GM12801 (cell line): ENCODE measurements around the gene FLT3.

Experiments
- TF ChIP-seq, protein P1 (sequence below): IDR thresholded peaks from one replicate; pipeline ENCODE4 v1.5.1; 2011; ENCODE audit warnings: control low read depth; ENCODE audit not compliant: insufficient read length; ENCODE audit errors: extremely low read depth

Gene FLT3

DNA sequence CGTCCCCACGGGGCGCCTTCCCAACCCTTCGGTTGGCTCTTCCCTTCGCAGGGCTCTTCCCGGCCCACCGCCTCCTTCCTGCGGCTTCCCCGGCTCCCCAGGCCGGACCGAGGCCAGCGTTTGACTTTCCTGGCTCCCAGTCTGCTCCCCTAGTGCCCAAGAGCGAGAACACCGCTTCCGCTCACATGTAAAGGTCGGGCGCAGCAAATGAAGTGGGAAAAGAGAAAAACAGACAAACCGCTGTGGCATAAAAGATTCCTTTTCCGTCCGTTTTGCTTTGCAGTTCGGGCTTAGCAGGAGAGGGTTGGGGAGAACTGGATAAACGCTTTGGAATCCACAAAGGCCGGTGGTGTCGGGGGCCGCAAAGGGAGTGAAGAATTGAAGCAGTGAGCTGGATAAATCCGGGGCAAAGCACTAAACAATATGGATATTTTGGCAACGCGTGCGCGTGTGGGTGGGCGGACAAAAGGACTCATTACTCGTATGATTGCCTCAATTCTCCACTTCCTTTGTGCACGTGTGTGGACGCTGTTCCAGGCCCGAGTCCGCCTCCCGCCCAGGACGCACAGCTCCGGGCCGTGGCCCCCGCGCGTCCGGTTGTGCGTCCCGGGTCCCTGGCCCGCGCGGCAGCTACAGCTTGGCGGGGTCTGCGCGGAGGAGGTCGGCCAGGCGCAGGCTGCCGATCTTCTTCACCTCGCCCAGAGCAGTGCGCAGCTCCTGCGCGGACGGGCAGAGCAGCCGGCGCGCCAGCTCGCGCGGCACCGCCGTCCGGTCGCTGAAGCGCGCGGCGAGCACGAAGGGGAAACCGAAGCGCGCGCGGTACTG is 122.7 kb downstream of the FLT3 start:
- TF ChIP-seq, protein P1, sequence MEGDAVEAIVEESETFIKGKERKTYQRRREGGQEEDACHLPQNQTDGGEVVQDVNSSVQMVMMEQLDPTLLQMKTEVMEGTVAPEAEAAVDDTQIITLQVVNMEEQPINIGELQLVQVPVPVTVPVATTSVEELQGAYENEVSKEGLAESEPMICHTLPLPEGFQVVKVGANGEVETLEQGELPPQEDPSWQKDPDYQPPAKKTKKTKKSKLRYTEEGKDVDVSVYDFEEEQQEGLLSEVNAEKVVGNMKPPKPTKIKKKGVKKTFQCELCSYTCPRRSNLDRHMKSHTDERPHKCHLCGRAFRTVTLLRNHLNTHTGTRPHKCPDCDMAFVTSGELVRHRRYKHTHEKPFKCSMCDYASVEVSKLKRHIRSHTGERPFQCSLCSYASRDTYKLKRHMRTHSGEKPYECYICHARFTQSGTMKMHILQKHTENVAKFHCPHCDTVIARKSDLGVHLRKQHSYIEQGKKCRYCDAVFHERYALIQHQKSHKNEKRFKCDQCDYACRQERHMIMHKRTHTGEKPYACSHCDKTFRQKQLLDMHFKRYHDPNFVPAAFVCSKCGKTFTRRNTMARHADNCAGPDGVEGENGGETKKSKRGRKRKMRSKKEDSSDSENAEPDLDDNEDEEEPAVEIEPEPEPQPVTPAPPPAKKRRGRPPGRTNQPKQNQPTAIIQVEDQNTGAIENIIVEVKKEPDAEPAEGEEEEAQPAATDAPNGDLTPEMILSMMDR = no peak

DNA sequence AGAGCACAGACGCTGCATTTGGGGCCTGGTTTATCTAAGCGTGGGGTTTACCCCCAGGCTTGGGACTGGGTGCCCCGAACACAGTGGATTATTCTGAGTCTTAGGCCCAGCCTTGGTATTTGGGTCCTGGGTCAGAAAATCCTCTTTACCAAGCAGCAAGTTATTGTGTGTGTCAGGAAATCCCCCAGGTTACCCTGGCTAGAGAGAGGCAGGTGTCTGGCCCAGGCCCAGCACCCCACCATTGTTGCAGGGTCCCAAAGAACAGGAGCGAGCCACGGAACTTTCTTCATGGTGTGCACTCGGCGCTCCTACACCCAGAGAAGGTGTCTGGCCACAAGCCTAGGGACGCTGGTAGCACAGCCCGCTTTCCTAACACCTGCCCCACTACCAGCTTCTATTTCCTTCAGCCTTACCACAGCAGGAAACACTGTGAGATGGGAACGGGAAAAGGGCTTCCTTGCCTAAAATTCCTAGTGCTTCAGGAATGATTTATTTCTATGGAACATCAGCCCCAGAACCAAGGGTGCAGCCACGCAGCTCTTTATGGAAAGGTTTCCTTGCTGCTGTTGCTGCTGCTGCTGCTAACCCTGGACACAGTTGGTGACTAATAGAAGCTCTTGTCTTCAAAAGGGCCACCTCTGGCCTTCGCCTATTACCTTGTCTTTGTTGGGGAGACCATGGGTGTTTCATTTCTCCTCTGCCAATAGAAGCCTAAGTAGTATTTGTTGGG is 123.8 kb downstream of the FLT3 start:
- TF ChIP-seq, protein P1 = no peak

DNA sequence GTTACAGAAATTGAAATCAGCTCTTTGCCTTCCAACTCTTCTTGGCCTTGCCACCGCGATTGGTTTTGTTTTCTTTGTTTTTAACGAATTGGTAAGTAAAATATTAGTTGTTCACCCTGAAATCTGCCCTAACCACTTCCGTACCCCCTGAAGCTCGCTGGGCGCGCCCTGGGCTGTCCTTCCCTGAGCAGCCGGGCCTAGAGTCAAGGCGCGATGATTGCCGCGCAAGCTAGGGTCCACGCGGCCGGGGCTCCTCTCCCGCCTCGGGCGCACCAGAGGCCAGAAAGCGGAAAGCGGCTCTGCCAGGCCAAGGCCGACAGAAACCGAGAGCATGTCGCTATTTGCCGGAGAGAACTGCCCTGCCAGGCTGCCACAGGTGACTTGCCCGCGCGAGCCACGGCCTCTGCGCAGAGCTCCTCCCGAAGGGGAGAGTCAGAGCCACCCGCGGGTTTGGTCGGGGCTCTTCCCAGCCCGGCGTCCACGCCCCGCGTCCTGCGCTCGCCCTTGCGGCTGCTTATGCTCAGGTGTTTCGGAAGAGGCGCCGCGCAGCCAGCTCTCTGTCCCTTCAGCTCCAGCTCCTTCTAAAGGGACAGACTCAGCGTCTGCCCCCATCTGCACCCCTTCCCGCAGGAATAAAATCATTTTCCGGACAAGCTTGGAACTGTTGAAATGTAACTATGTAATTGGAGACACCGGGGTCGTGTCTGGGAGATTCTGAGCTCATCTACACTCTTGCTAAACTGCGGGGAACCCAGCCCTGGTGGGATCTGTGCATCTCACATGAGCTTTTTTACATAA is 124.6 kb downstream of the FLT3 start:
- TF ChIP-seq, protein P1 = no peak

DNA sequence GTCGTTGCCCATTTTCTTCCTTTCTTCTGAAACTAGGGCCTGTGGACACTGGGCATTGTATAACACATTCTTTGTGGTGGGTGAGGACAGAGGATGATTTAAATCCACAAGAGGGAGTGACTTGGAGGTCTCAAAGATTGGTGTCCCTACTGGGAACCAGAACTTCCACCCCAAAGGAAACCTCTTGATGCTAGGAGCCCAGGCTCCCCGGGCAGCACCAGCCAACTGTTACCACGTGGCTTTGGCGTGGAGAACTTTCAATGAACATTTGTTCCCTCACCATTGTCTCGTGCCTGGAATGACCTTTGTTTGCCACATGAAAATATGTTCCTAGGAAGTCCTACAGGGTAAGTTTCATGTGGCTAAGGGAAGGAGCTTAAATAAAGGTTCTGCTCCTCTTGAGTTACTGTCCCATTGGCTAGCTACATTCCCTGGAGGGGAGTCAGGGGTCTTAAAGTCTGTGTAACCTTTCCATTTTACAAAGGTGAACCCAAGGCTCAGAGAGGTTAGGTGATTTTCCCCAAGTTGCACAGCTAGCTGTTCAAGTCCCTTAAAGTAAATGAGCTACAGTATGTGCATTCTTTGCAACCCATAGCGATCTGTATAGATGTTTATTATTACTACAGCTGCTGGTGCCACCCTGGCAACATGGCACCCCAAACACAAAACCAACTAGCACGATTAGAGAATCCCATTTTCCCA is 126.3 kb downstream of the FLT3 start:
- TF ChIP-seq, protein P1 = no peak

DNA sequence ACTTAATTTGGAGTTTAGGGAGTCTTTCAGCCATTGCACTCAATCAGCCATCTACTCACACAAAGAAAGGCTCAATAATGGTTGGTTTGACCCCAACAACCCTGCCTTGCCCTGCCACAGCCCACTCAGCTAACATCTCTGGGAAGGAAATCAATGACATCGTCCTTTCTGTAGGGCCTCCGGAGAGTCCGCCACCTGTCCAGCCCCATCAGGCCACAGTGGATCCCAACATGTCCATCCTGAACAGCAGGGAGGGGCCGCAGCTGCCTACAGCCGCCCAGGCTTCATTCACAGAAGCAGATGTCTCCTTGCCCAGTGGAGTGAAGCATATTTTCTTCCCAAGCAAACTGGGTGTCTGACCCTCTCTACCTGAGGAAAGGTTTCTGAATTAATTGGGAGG is 127.1 kb downstream of the FLT3 start:
- TF ChIP-seq, protein P1 = no peak

DNA sequence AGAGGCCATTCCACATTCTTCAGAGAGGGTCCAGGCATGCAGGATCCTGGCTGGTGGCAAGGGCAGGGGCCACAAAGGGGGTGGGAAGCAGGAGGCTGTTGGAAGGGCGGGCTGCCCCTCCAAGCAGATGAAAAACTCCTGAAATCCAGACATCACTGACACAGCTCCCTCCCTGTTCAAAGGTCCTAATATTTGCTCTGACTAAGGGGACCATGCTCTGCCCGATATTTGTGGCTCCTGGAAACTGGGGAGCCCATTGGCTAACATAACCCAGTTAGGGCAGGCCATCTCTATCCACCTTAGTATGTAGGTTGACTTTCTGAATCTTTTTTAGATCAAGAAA is 127.9 kb downstream of the FLT3 start:
- TF ChIP-seq, protein P1 = no peak
